Jurkat, Clone E6-1 (cell line): ENCODE data around the gene FBLIM1.
"Not testable (repeated sequence)": the region's sequence is repeated elsewhere in the genome, so short reads cannot be mapped to it uniquely, and the experiment has no call there.

Experiments used
- DNase-seq: peaks from one replicate; pipeline ENCODE4 v3.0.0-alpha.2; 2011; ENCODE audit warnings: low read depth, low spot score
- H3K4me3 ChIP-seq: 2 replicates; pipeline ENCODE4 v1.5.1; 2011; ENCODE audit warnings: mild to moderate bottlenecking, low read length, control low read depth, moderate library complexity

The FBLIM1 gene

DNA sequence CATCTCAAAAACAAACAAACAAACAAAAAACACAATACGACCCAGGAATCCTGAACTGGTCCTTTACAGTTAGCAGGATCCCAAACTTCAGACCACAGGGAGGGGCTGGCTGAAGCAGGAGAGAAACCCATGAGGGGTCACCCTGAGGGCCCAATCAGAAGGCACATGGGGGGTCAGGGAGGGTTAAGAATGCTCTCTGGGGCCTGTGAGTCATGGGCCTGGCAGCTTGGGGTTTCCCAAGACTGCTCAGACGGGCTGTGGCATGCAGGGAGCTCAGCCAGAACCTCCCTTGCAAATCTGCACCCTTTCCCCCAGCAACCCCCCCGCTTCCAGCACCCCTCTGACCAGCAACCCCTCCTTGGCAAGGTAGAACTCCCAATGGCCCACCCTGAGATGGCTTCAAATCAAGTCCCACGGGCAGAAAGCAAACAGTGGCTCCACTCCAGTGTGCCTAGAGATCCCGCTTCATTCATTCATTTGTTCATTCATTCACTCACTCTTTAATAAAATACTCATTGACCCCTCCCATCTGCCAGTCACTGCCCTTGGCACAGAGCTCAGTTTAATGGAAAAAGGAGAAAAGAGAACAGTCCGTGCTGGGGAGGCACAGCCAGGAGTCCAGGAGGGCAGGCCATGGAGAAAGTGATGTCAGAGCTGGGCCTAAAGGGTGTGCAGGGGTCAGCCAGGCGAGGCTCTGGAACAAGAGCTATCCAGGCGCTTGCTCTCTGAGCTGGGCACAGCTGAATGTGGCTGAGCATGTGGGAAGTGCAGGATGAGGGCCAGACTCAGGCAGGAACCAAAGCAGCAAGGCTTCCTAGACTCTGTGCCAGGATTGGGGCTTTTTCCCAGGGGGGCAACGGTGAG, 40.6 kb downstream of the FBLIM1 start:
- DNase-seq, result no peak
- H3K4me3 ChIP-seq, result no peak overlapping the region

- no peak overlapping the region for H3K4me3 ChIP-seq
These were observed 41.6 kb downstream of the FBLIM1 start for GRCh38 chr1:15799928-15800835.

DNA sequence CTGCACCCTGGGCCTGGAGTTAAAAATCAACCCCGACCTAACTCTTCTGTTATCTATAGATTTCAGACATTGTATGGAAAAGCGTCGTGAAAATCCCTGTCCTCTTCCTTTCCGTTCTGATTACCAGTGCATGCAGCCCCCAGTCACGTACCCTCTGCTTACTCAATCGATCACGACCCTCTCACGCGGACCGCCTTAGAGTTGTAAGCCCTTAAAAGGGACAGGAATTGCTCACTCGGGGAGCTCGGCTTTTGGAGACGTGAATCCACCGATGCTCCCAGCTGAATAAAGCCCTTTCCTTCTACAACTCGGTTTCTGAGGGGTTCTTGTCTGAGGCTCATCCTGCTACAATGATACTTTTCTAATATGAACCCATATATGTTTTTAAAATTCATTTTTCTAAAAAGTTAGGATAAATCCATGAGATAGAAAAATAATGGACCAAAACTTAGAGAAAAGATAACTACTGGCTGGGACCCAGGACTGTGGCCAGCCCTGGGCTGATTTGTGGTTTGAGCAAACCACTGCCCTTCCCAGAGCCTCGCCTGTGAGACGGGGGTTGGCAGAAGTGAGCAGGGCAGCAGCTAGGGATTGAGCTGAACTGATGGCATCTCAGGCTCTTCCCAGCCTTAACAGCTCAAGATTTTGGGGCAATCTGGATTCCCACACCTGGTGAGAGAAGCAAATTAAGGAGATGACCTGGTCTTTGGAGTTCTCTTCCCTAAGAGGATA, 43.8 kb downstream of the FBLIM1 start:
- H3K4me3 ChIP-seq, result no peak overlapping the region
- DNase-seq, result no peak

More at GRCh38 chr1:15799928-15800835, 41.6 kb downstream of the FBLIM1 start:
- no peak for DNase-seq

- no peak overlapping the region for H3K4me3 ChIP-seq
- DNase-seq, result peak; percentile 7
These were observed 44.8 kb downstream of the FBLIM1 start for GRCh38 chr1:15803380-15803779.

DNA sequence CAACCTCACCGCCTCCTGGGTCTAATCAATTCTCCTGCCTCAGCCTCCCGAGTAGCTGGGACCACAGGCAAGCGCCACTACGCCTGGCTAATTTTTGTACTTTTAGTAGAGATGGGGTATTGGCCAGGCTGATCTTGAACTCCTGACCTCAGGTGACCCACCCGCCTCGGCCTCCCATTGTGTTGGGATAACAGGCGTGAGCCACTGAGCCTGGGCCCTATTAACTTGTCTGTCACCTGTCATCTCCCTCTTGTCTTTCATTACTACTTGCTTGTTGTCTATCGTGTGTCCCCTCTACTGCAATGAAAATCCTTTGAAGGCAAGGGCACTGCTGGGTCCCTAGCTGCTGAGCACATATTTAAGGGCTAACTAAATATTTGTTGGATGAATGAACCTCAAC, 45.5 kb downstream of the FBLIM1 start:
- H3K4me3 ChIP-seq, result no peak overlapping the region
- DNase-seq, result no peak

DNA sequence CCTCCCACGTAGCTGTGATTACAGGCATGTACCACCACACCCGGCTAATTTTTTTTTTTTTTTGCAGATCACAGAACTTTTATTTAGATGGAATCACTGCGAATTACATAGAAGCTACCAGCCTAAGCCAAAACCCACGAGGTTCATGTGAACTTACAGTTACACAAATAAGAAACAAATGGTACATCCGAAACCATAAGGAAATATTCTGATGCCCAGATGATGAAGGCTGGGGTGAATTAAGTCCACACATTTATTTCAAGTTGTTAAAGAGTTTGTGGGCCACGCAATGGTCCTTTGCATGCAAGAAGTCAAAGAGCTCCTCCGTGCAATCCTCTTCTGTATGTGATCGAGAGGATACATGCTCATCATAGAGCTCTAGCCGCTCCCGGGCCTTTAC, 48.5 kb downstream of the FBLIM1 start:
- no peak for DNase-seq
- no peak overlapping the region for H3K4me3 ChIP-seq

DNA sequence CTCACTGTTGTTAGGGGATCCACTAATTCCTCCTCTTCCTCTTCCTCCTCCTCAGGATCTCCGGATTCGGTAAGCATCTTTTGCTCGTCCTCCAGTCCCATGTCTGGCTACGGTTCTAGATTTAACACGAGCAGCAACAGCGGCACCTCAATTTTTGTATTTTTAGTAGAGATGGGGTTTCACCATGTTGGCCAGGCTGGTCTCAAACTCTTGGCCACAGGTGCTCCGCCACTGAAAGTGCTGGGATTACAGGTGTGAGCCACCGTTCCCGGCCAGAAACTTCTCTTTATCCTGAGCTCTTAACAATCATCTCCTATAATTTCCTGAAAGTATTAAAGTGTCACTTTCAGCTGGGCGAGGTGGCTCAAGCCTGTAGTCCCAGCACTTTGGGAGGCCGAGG, 49.0 kb downstream of the FBLIM1 start, which contains the start of gene UQCRHL:
Gene UQCRHL, minus strand, starts transcription at position 101 of the 400 bp plus-strand sequence. Its CDS starts 0 bp downstream, at position 101.
- not testable (repeated sequence) for DNase-seq, H3K4me3 ChIP-seq

GRCh38 chr1:15808955-15809354, 50.4 kb downstream of the FBLIM1 start:
- no peak for DNase-seq
- H3K4me3 ChIP-seq, result no peak overlapping the region

DNA sequence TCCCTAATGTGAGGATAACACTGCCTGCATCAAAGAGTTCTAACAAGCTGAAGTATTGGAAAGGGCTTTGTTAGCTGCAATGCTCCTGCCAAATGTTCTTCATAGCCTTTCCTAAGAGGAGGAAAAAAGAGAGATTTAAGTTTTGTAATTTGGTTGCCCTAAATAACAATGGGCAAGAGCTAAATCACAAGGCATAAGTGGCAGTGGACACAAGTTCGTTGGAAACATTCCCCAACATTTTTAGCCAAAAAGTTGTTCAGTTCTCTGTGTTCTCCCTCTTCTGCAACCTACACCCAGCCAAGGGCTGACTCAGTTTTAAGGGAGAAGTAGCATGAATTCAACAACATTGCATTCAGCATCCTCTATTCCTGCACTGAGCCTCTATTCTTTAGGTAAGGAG, 51.5 kb downstream of the FBLIM1 start:
- DNase-seq, result no peak

DNA sequence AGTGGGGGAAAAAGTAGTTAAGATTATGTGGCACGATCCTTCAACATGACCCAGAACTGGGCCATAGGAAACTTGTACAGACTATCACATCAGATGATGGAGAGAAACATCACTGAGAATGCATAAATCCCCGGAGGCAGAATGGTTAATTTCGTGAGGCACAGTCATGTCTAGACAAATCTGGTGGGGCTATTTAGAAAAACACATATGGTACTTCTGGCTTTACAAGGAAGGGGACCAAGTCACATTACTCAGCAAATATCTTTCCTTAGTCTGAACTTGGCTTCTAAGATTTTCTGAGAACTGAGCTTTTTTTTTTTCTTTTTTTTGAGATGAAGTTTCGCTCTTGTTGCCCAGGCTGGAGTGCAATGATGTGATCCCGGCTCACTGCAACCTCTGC, 58.1 kb downstream of the FBLIM1 start:
- DNase-seq, result no peak
- H3K4me3 ChIP-seq, result no peak overlapping the region

More for the DNA sequence above, 51.5 kb downstream of the FBLIM1 start:
- no peak overlapping the region for H3K4me3 ChIP-seq

DNA sequence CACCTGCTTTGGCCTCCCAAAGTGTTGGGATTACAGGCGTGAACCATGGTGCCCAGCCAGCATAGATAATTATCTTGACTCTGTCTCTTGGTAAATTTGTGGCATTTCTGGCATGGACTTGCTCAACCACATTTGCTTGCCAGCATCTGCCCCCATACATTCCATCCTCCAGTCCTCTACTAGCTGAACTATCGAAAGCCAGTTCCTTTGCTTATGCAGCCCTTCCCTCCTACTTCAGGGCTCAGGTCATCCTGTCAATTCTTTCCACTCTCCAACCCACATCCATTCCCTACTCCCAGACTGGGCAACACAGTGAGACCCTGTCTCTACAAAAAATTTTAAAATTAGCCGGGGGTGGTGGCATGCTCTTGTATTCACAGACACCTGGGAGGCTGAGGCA, 61.9 kb downstream of the FBLIM1 start:
- H3K4me3 ChIP-seq, result no peak overlapping the region
- no peak for DNase-seq

DNA sequence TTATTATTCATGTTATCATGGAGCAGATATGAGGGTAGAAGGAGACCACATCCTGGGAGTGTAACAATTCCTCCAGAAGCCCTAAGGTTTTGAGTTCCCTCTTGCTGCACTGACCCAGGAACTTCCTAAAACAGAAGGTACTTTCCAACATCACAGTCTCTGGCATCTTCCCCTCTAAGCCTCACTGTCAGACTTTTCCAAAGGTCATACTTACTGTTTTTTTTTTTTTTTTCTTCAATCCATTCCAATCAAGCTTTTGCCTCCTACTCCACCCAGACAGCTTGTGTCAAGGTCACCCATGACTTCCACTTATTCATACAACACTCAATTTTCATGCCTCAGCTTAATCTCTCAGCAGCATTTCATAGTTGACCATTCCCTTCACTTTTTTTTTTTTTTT, 67.2 kb downstream of the FBLIM1 start:
- no peak overlapping the region for H3K4me3 ChIP-seq
- no peak for DNase-seq

- DNase-seq, result no peak
- no peak overlapping the region for H3K4me3 ChIP-seq
These were observed 68.4 kb downstream of the FBLIM1 start for GRCh38 chr1:15826810-15827507.

DNA sequence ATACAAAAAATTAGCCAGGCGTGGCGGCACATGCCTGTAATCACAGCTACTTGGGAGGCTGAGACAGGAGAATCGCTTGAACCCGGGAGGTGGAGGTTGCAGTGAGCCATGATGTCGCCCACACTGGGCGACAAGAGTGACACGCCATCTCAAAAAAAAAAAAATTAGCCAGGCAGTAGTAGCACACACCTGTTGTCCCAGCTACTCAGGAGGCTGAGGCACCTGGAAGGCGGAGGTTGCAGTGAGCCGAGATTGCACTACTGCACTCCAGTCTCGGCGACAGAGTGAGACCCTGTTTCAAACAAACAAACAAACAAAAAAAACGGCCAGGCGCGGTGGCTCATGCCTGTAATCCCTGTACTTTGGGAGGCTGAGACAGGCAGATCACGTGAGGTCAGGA, 69.0 kb downstream of the FBLIM1 start:
- not testable (repeated sequence) for H3K4me3 ChIP-seq, DNase-seq

DNA sequence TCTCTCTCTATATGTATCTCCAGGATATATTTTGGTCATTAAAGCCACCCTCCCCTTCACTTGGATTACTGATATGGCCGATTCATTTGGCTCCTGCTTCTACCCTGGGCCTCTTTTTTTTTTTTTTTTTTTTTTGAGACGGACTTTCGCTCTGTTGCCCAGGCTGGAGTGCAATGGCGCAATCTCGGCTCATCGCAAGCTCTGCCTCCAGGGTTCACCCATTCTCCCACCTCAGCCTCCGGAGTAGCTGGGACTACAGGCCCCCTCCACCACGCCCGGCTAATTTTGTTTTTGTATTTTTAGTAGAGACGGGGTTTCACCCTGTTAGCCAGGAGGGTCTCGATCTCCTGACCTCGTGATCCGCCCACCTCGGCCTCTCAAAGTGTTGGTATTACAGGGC, 70.3 kb downstream of the FBLIM1 start:
- DNase-seq, H3K4me3 ChIP-seq: not testable (repeated sequence)

GRCh38 chr1:15830258-15830657, 71.7 kb downstream of the FBLIM1 start:
- H3K4me3 ChIP-seq, result no peak overlapping the region
- DNase-seq, result no peak

DNA sequence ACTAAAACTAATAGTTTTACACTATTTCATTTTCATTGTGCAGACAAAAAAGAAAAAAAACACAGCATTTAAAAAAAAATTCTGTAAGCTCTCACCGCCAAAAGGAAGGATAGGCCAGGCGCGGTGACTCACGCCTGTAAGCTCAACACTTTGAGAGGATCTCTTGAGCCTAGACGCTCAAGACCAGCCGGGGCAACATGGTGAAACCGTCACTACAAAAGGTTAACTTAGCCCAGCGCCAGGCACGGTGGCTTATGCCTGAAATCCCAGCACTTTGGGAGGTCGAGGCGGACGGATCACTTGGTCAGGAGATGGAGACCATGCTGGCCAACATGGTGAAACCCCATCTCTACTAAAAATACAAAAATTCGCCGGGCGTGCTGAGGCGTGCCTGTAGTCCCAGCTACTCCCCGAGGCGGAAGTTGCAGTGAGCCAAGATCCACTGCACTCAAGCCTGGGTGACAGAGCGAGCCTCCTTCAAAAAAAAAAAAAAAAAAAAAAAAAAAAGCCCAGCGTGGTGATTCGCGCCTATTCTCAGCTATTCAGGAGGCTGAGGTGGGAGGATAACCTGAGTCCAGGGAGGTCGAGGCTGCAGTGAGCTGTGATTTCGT, 74.6 kb downstream of the FBLIM1 start:
- peak; percentile 55 for DNase-seq
- peak overlapping the region; percentile 92 for H3K4me3 ChIP-seq

DNA sequence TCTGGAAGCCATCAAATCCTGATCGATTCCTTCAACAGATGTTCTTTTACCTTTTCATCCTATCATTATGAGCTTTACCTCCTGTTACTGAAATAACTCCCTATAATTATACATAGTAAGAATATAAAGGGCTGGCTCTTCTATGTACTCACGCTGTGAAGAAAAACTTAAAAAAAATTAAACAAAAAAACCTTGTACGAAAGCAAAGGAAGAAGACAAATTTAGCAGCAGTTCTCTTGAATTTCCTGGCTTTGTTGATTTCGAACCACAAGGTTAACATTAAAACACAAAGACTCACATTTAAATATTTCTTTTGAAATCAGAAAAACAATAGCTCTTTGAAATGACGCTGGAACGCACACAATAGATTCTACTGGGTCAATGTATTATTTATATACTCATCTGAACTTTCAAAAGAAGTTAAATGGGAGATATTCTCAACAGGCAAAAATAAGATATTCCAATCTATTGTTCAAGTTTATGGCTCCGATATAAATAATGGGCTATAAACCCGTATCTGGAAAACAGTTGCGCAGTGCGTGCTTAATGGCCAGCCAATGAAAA, 75.3 kb downstream of the FBLIM1 start:
- peak overlapping the region; percentile 92 for H3K4me3 ChIP-seq
- DNase-seq, result no peak
